ENCODE measurements around the gene KATNAL1.

Gene KATNAL1

DNA sequence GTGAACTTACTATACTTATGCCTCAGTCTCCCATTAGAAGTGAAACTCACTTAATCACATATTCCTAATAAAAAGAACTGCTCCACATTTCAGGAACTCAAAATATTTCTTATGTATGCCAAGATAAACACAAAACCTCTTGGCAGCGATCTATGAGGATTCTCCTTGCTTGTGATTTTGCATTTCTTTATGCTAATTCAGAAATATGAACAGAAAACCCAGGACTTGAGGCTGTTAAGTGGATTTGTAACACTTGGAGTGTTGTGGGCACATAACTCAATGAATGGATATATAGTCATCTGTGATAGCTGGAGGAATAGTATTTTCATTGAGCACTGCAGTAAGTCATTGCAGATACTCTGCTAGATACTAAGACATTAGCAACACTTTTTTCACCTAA lies 5.6 kb upstream of the KATNAL1 start:
- DNase-seq (ENCODE audit: extremely low read depth, low read depth) = no peak
- TF ChIP-seq, protein P1, sequence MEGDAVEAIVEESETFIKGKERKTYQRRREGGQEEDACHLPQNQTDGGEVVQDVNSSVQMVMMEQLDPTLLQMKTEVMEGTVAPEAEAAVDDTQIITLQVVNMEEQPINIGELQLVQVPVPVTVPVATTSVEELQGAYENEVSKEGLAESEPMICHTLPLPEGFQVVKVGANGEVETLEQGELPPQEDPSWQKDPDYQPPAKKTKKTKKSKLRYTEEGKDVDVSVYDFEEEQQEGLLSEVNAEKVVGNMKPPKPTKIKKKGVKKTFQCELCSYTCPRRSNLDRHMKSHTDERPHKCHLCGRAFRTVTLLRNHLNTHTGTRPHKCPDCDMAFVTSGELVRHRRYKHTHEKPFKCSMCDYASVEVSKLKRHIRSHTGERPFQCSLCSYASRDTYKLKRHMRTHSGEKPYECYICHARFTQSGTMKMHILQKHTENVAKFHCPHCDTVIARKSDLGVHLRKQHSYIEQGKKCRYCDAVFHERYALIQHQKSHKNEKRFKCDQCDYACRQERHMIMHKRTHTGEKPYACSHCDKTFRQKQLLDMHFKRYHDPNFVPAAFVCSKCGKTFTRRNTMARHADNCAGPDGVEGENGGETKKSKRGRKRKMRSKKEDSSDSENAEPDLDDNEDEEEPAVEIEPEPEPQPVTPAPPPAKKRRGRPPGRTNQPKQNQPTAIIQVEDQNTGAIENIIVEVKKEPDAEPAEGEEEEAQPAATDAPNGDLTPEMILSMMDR (IDR thresholded peaks at IDR 0.05; ENCODE audit: low read depth, low read length, missing control alignments) = no peak
- no peak overlapping the region for H3K4me3 ChIP-seq (replicated peaks; ENCODE audit: low read depth, low read length)

DNA sequence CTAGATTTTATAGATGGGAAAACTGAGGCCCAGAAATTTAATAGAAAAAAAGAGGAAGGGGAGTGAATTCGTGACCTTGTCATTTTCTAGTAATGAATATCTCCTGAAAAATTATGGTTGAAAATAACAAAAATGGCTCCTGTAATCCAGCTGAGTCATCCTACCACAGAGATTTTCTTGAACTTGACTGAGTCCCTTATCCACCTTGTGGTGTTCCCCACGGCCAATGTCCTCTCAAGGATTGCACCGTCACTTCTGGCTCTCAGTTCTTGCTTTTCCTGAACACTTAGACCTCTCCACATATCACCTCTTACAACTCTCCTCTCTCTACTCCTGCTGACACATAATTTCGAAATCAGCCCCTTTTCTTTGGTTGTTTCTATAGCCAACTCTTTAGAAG lies 1.2 kb upstream of the KATNAL1 start:
- DNase-seq (ENCODE audit: extremely low read depth, low read depth) = no peak
- H3K4me3 ChIP-seq (replicated peaks; ENCODE audit: low read depth, low read length) = no peak overlapping the region

DNA sequence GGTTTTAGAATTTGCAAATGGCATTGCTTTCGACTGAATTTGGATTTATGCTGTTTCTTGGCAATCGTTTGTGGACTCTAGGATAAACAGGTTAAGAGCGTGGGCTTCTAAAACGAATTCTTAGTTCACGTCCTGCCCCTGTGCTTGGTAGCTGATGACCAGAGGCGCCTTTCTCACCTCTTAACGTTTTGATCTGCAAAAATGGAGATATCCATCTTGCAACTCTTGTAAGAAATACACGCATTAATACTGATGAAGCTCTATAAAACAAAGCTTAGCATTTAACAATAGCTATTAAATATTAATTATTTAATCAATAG lies 580 bp upstream of the KATNAL1 start:
- peak overlapping the region; percentile 64 for H3K4me3 ChIP-seq (replicated peaks; ENCODE audit: low read depth, low read length)
- TF ChIP-seq, protein P1 (IDR thresholded peaks at IDR 0.05; ENCODE audit: low read depth, low read length, missing control alignments) = no peak

More for the DNA sequence above, 1.2 kb upstream of the KATNAL1 start:
- TF ChIP-seq, protein P1 (IDR thresholded peaks at IDR 0.05; ENCODE audit: low read depth, low read length, missing control alignments) = no peak

DNA sequence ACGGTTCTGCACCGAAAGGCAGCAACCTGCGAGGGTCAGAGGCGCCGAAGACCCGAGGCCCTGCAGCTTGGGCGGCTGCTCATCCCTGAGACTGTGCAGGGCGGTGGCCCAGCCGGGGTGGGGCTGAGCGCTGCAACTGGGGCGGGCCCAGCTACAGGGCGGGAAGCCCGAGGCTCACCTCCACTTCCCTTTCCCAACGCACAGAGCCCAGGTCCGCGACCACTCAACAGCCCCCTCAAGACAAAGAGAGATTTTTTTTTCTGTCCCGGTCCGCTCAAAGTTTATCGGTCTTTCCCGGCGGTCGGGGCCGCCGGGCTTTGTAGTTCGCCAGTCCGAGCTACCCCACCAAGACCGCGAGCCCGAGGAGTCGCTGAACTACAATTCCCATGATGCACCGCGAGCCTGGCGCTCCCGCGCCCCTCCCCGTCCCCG lies 573 bp downstream of the KATNAL1 start:
- peak overlapping the region; percentile 64 for H3K4me3 ChIP-seq (replicated peaks; ENCODE audit: low read depth, low read length)
- TF ChIP-seq, protein P1 (IDR thresholded peaks at IDR 0.05; ENCODE audit: low read depth, low read length, missing control alignments) = no peak
- DNase-seq (ENCODE audit: extremely low read depth, low read depth) = peak; percentile 72

More for the DNA sequence above, 580 bp upstream of the KATNAL1 start:
- DNase-seq (ENCODE audit: extremely low read depth, low read depth) = no peak

DNA sequence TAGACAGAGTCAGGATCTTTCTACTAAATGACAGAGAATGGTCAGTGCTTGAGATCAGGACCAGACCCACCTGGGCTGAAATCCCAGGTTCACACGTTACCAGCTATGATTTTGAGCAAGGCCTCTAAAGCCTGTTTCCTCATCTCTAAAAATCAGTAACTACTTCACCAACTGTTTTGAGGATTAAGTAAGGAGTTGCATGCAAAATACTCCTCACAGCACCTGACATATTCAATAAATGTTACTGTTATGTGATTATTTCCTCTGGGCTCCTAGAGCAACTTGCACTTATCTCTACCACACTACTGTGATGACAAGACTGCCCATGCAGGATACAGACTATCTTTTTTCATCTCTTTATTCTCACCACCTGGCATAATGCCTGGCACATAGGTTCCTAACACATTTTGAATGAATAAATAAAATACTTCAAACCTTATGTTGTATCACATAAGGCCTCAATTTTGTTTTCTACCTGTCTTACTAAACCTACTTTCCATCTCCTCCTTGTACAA lies 1.8 kb downstream of the KATNAL1 start:
- TF ChIP-seq, protein P1 (IDR thresholded peaks at IDR 0.05; ENCODE audit: low read depth, low read length, missing control alignments) = no peak
- no peak for DNase-seq (ENCODE audit: extremely low read depth, low read depth)
- no peak overlapping the region for H3K4me3 ChIP-seq (replicated peaks; ENCODE audit: low read depth, low read length)

DNA sequence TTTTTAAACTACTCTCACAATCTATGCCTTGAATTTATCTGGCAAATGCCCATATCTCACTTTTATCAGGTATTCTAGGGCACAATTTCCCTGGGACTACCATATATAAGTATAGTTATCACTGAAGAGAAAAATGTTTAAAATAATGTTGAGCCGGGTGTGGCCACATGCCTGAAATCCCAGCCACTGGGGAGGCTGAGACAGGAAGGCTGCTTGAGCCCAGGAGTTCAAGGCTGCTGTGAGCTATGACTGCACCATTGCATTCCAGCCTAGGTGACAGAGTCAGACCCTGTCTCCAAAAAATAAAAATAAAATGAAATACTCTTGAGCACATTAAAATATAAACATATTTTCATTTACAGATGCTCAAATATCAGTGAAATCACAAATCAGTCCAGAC lies 4.1 kb downstream of the KATNAL1 start:
- no peak for DNase-seq (ENCODE audit: extremely low read depth, low read depth)
- no peak overlapping the region for H3K4me3 ChIP-seq (replicated peaks; ENCODE audit: low read depth, low read length)
- TF ChIP-seq, protein P1 (IDR thresholded peaks at IDR 0.05; ENCODE audit: low read depth, low read length, missing control alignments) = no peak

DNA sequence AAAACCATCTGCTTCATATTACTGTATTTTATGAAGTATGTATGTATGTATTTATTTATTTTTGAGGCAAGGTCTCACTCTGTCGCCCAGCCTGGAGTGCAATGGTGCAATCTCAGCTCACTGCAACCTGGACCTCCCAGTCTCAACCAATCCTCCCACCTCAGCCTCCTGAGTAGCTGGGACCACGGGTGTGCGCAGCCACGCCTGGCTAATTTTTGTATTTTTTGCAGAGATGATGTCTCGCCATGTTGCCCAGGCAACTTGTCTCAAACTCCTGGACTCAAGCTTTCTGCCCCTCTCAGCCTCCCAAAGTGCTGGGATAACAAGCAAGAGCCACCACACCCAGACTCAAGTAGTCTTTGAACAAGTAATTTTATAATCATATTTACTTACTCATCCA lies 5.5 kb downstream of the KATNAL1 start:
- TF ChIP-seq, protein P1 (IDR thresholded peaks at IDR 0.05; ENCODE audit: low read depth, low read length, missing control alignments) = no peak
- peak; percentile 19 for DNase-seq (ENCODE audit: extremely low read depth, low read depth)
- no peak overlapping the region for H3K4me3 ChIP-seq (replicated peaks; ENCODE audit: low read depth, low read length)

Data from HFF-Myc (cell line).